Keratinocyte (primary cell): ENCODE data around the gene ZNF664. TPM values are rescaled to one million over a fixed set of nuclear protein-coding genes. Genes with fewer than 3 reads are reported as not detected.

Experiments used
- DNase-seq: peaks from one replicate; pipeline ENCODE4 v3.0.0-alpha.2; 2011; ENCODE audit warnings: low read depth, missing footprints, low spot score
- FAIRE-seq: peaks from 2 replicates; lab custom pipeline; 2011; peaks lifted over from hg19 to GRCh38; lab: Jason Lieb, UNC
- H2AFZ ChIP-seq: 2 replicates; pipeline ENCODE4 v1.6.0; 2012; ENCODE audit warnings: low read length, control low read depth, inconsistent platforms; ENCODE audit not compliant: control insufficient read depth
- H3K27ac ChIP-seq: 2 replicates; pipeline ENCODE4 v1.5.1; 2011; ENCODE audit warnings: low read length; ENCODE audit not compliant: control insufficient read depth, insufficient read depth
- H3K27me3 ChIP-seq: 3 replicates; pipeline ENCODE4 v1.6.0; 2011; ENCODE audit warnings: low read length; ENCODE audit not compliant: control insufficient read depth, insufficient read depth; ENCODE audit errors: extremely low read depth
- H3K36me3 ChIP-seq, 2 experiments: 2 replicates in 1 of 2; 3 replicates in 1 of 2; pipeline ENCODE4 v1.5.1; 2011; ENCODE audit warnings: low read length in 2 of 2, mild to moderate bottlenecking in 1 of 2; ENCODE audit not compliant: control insufficient read depth in 2 of 2, insufficient read depth in 2 of 2; ENCODE audit errors: extremely low read depth in 1 of 2
- H3K4me1 ChIP-seq: 3 replicates; pipeline ENCODE4 v1.5.1; 2011; ENCODE audit warnings: low read length; ENCODE audit not compliant: control insufficient read depth, insufficient read depth; ENCODE audit errors: extremely low read depth
- H3K4me2 ChIP-seq: 3 replicates; pipeline ENCODE4 v1.6.0; 2011; ENCODE audit warnings: low read depth, low read length; ENCODE audit not compliant: control insufficient read depth, insufficient read depth; ENCODE audit errors: extremely low read depth
- H3K4me3 ChIP-seq, 3 experiments: fragments of 200-600 bp in 1 of 3; sonication (generic) in 1 of 3; 2 replicates in 2 of 3; 3 replicates in 1 of 3; pipeline ENCODE4 v1.5.1; 2011 to 2016; ENCODE audit warnings: low read length in 3 of 3, mild to moderate bottlenecking in 3 of 3, control low read depth in 2 of 3, inconsistent platforms in 1 of 3, low read depth in 1 of 3, mixed read lengths in 1 of 3, mixed run types in 1 of 3, moderate library complexity in 1 of 3; ENCODE audit not compliant: control insufficient read depth in 2 of 3, insufficient read depth in 2 of 3; ENCODE audit errors: extremely low read depth in 1 of 3
- H3K79me2 ChIP-seq: 2 replicates; pipeline ENCODE4 v1.6.0; 2012; ENCODE audit warnings: low read length; ENCODE audit not compliant: control insufficient read depth, insufficient read depth
- H3K9ac ChIP-seq: 3 replicates; pipeline ENCODE4 v1.6.0; 2011; ENCODE audit warnings: low read length; ENCODE audit not compliant: control insufficient read depth, insufficient read depth; ENCODE audit errors: extremely low read depth
- H3K9me1 ChIP-seq: 3 replicates; pipeline ENCODE4 v1.6.0; 2011; ENCODE audit warnings: low read length; ENCODE audit not compliant: control insufficient read depth, insufficient read depth; ENCODE audit errors: extremely low read depth
- H3K9me3 ChIP-seq: 2 replicates; pipeline ENCODE4 v1.5.1; 2012; ENCODE audit warnings: low read depth, low read length; ENCODE audit not compliant: control insufficient read depth
- H4K20me1 ChIP-seq: 3 replicates; pipeline ENCODE4 v1.6.0; 2011; ENCODE audit warnings: low read length; ENCODE audit not compliant: control insufficient read depth, insufficient read depth; ENCODE audit errors: extremely low read depth
- EZH2 ChIP-seq: IDR thresholded peaks from one replicate; pipeline ENCODE4 v1.6.1; 2012; ENCODE audit warnings: inconsistent platforms, mild to moderate bottlenecking, low read length, moderate library complexity
- dilution Hi-C: fragments of 300-500 bp; cut with MboI; formaldehyde crosslinking; loops from one replicate; pipeline ENCODE4 v1.7.0; 2020; ENCODE audit warnings: low sequenced_read_pairs; ENCODE audit not compliant: extremely low pct_ligation_motif_present
- polyA plus RNA-seq, 5 experiments: library from polyadenylated mRNA; depleted of rRNA in 3 of 5; stranded (reverse) in 3 of 5; stranded (forward) in 1 of 5; unstranded in 1 of 5; fragments of >200 nt; gene quantifications; 1 replicate in 1 of 5; 2 replicates in 3 of 5; 3 replicates in 1 of 5; pipeline versions ENCODE4 v1.2.1 to v1.2.3, GENCODE V29; 2011 to 2012; ENCODE audit warnings: missing spikeins in 2 of 5, low read depth in 1 of 5, low replicate concordance in 1 of 5
- TF ChIP-seq, protein P1 (sequence below), 3 experiments: IDR thresholded peaks in 1 of 3; conservative IDR thresholded peaks in 1 of 3; optimal IDR thresholded peaks in 1 of 3; 2 replicates in 2 of 3; 3 replicates in 1 of 3; pipeline versions ENCODE3 to v1.5.1; 2011; ENCODE audit warnings: low read length in 3 of 3, mild to moderate bottlenecking in 3 of 3, moderate library complexity in 2 of 3, control low read depth in 1 of 3, inconsistent platforms in 1 of 3; ENCODE audit not compliant: insufficient read depth in 2 of 3; ENCODE audit errors: extremely low read depth in 1 of 3

ZNF664 gene
- polyA plus RNA-seq, 1 donor (not counting 4 experiments of a cell fraction or from before 2014, with no cell fraction given), result 48.7 TPM

DNA sequence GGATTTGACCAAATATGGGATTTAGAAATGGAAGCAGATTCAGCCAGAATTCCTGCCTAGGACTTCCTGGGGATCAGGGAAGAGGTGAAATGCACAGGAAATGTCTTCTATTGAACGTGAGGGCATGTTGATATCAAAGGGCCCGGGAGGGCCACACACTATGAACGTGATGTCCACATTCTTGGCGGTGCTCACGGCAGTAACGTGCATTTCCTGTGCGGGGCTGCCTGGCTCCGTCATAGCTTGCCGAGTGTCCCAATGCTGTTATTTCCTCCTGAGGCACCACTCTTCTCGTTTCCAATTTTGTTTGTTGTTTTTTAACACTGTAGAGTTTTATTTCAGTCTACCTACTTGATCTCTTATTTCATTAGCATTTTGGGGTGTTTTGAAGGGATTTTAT lies 67.3 kb downstream of the ZNF664 start:
- no peaks in the 10 kb centered on the region for H3K36me3 ChIP-seq
- H3K4me3 ChIP-seq, result no peak overlapping the region
- H4K20me1 ChIP-seq, result no peaks in the 10 kb centered on the region
- H3K9me1 ChIP-seq, result no peaks in the 10 kb centered on the region
- dilution Hi-C loops, result no loop called here
- no peaks in the 10 kb centered on the region for H3K79me2 ChIP-seq
- no peak overlapping the region for H3K9ac ChIP-seq
- H3K4me2 ChIP-seq, result no peak overlapping the region
- H3K4me1 ChIP-seq, result peaks cover 3% of the 10 kb centered on the region
- TF ChIP-seq EZH2, result no peak
- TF ChIP-seq, protein P1, sequence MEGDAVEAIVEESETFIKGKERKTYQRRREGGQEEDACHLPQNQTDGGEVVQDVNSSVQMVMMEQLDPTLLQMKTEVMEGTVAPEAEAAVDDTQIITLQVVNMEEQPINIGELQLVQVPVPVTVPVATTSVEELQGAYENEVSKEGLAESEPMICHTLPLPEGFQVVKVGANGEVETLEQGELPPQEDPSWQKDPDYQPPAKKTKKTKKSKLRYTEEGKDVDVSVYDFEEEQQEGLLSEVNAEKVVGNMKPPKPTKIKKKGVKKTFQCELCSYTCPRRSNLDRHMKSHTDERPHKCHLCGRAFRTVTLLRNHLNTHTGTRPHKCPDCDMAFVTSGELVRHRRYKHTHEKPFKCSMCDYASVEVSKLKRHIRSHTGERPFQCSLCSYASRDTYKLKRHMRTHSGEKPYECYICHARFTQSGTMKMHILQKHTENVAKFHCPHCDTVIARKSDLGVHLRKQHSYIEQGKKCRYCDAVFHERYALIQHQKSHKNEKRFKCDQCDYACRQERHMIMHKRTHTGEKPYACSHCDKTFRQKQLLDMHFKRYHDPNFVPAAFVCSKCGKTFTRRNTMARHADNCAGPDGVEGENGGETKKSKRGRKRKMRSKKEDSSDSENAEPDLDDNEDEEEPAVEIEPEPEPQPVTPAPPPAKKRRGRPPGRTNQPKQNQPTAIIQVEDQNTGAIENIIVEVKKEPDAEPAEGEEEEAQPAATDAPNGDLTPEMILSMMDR (optimal IDR thresholded peaks at IDR 0.05 in 1 of 3, IDR thresholded peaks at IDR 0.05 in 1 of 3, conservative IDR thresholded peaks at IDR 0.05 in 1 of 3; ENCODE audit: extremely low read depth in 1 of 3, insufficient read depth in 2 of 3, low read length in 3 of 3), result peak in 1 of 3 experiments; percentile 2
- FAIRE-seq (no peak), DNase-seq (no peak)
- H3K27me3 ChIP-seq, result no peaks in the 10 kb centered on the region
- no peak overlapping the region for H2AFZ ChIP-seq
- no peaks in the 10 kb centered on the region for H3K9me3 ChIP-seq
- H3K27ac ChIP-seq, result no peak overlapping the region

DNA sequence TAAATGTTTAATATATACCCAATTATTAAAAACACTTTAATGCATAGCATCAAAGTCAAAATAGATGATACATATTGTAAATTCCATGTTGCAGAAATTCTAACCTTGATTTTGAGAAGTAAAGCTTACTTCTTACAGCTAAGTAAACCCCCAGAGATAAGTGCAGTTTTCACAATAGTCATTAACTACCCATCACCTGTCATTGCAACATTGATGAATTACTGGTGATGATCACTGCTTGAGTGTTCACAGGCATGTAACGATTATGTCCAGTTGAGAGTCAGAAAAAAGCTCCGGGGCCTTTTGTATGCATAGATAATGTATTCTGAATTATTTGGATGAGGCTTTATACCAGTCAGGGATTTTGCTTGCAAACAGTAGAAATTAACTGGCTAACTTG lies 67.7 kb downstream of the ZNF664 start:
- H3K9me3 ChIP-seq, result no peaks in the 10 kb centered on the region
- no peaks in the 10 kb centered on the region for H3K9me1 ChIP-seq
- DNase-seq (no peak), FAIRE-seq (no peak)
- H3K4me3 ChIP-seq, result no peak overlapping the region
- no peaks in the 10 kb centered on the region for H4K20me1 ChIP-seq
- H3K27me3 ChIP-seq, result no peaks in the 10 kb centered on the region
- peaks cover 3% of the 10 kb centered on the region for H3K4me1 ChIP-seq
- no peaks in the 10 kb centered on the region for H3K36me3 ChIP-seq
- H2AFZ ChIP-seq, result no peak overlapping the region
- no peak overlapping the region for H3K9ac ChIP-seq
- TF ChIP-seq, protein P1 (optimal IDR thresholded peaks at IDR 0.05 in 1 of 3, IDR thresholded peaks at IDR 0.05 in 1 of 3, conservative IDR thresholded peaks at IDR 0.05 in 1 of 3; ENCODE audit: extremely low read depth in 1 of 3, insufficient read depth in 2 of 3, low read length in 3 of 3), result no peak
- TF ChIP-seq EZH2, result no peak
- dilution Hi-C loops, result no loop called here
- no peak overlapping the region for H3K4me2 ChIP-seq
- H3K79me2 ChIP-seq, result no peaks in the 10 kb centered on the region
- H3K27ac ChIP-seq, result no peak overlapping the region
